ENCODE results near the gene HNRNPLL.

GRCh38 chr2:38632980-38633379 lies 30.3 kb upstream of the HNRNPLL start:
- no peak for TF ChIP-seq POLR2A (IDR thresholded peaks at IDR 0.05)
- TF ChIP-seq, protein P1, sequence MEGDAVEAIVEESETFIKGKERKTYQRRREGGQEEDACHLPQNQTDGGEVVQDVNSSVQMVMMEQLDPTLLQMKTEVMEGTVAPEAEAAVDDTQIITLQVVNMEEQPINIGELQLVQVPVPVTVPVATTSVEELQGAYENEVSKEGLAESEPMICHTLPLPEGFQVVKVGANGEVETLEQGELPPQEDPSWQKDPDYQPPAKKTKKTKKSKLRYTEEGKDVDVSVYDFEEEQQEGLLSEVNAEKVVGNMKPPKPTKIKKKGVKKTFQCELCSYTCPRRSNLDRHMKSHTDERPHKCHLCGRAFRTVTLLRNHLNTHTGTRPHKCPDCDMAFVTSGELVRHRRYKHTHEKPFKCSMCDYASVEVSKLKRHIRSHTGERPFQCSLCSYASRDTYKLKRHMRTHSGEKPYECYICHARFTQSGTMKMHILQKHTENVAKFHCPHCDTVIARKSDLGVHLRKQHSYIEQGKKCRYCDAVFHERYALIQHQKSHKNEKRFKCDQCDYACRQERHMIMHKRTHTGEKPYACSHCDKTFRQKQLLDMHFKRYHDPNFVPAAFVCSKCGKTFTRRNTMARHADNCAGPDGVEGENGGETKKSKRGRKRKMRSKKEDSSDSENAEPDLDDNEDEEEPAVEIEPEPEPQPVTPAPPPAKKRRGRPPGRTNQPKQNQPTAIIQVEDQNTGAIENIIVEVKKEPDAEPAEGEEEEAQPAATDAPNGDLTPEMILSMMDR (IDR thresholded peaks at IDR 0.05) = no peak

Data from testis (tissue), 2 donors.